Measurements from ENCODE around the gene LCE7A. TPM values are rescaled to one million over a fixed set of nuclear protein-coding genes. Genes with fewer than 3 reads are reported as not detected.
A peak's percentile ranks its signal among the peaks of the same experiment; 100 is the strongest.

Gene LCE7A
- total and polyA plus RNA-seq, 2 of the 4 experiments (the other 2 are of a cell fraction), result not detected

DNA sequence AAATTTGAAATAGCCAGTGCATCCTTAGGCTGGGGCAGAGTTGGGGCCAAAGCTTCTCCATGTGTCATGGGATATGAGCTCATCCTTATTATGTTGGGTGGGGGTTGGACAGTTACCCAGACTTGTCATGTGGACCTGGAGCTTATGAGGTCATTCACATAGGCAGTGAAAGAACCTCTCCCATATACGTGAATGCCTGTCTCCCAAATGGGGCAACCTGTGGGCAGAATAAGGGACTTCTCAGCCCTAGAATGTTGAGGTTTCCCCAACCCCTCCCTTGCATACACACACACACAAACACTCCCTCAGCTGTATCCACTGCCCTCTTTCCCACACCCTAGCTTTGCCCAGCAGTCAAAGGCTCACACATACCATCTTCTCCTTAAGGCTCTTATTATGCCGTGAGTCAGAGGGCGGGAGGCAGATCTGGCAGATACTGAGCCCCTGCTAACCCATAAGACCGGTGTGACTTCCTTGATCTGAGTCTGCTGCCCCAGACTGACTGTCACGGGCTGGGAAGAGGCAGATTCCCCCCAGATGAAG, 46.3 kb downstream of the LCE7A start:
- CTCF ChIA-PET, result no interaction called here

More for the DNA sequence above, 46.3 kb downstream of the LCE7A start:
- Histone ChIP-seq H3K79me1 (ENCODE audit: low read depth in 1 of 2, low read length in 2 of 2) (no peaks in the 10 kb centered on the region), H3K23ac (ENCODE audit: low read depth, low read length) (no peak overlapping the region), H4K5ac (ENCODE audit: low read depth, low read length) (no peak overlapping the region), H3K27me3 (ENCODE audit: control insufficient read depth, insufficient read depth, low read length) (no peaks in the 10 kb centered on the region), H2AK9ac (replicated peaks; ENCODE audit: low read depth, low read length, poor library complexity) (no peak overlapping the region), H3K4me1 (ENCODE audit: control insufficient read depth, insufficient read depth, low read length) (no peaks in the 10 kb centered on the region), H4K20me1 (ENCODE audit: insufficient read depth, low read length) (no peaks in the 10 kb centered on the region), H3K27ac (ENCODE audit: insufficient read depth, low read length) (no peak overlapping the region), H4K91ac (ENCODE audit: insufficient read depth, low read depth, low read length) (no peak overlapping the region), H2AFZ (replicated peaks; ENCODE audit: low read length, poor library complexity) (peak overlapping the region; percentile 43), H3K14ac (replicated peaks; ENCODE audit: low read depth, low read length) (no peak overlapping the region), H3K9me1 (ENCODE audit: insufficient read depth, low read length) (no peaks in the 10 kb centered on the region), H3K4me2 (ENCODE audit: low read depth, low read length) (no peak overlapping the region), H2BK120ac (ENCODE audit: low read depth, low read length) (no peak overlapping the region), H3K9ac (ENCODE audit: low read depth, low read length) (no peak overlapping the region), H3K9me3 (ENCODE audit: control insufficient read depth, insufficient read depth, low read length) (no peaks in the 10 kb centered on the region), H2BK5ac (ENCODE audit: low read depth, low read length, poor library complexity, severe bottlenecking) (no peak overlapping the region), H3K36me3 (ENCODE audit: control insufficient read depth, insufficient read depth, low read length) (no peaks in the 10 kb centered on the region), H2BK15ac (ENCODE audit: low read depth, low read length) (no peak overlapping the region), H4K8ac (ENCODE audit: low read depth in 2 of 2, low read length in 2 of 2) (no peak overlapping the region), H2BK20ac (ENCODE audit: low read depth, low read length) (no peak overlapping the region), H3K4me3 (ENCODE audit: insufficient read depth, low read depth, low read length) (no peak overlapping the region), H2AK5ac (ENCODE audit: low read depth, low read length) (no peak overlapping the region), H3K56ac (ENCODE audit: extremely low read depth, insufficient read depth, low read length) (no peak overlapping the region), H3K4ac (ENCODE audit: low read depth, low read length) (no peak overlapping the region), H3K18ac (ENCODE audit: low read depth, low read length) (no peak overlapping the region)
- in situ Hi-C loops (cut with MboI; ENCODE audit: low sequenced_read_pairs), result no loop called here
- no peak for TF ChIP-seq MAZ (IDR thresholded peaks at IDR 0.05; ENCODE audit: borderline replicate concordance, low read depth, low read length)
- no peak for TF ChIP-seq RFX5 (IDR thresholded peaks at IDR 0.05; ENCODE audit: low read depth, low read length)
- TF ChIP-seq, protein P1, sequence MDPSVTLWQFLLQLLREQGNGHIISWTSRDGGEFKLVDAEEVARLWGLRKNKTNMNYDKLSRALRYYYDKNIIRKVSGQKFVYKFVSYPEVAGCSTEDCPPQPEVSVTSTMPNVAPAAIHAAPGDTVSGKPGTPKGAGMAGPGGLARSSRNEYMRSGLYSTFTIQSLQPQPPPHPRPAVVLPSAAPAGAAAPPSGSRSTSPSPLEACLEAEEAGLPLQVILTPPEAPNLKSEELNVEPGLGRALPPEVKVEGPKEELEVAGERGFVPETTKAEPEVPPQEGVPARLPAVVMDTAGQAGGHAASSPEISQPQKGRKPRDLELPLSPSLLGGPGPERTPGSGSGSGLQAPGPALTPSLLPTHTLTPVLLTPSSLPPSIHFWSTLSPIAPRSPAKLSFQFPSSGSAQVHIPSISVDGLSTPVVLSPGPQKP (IDR thresholded peaks at IDR 0.05; ENCODE audit: borderline replicate concordance, low read depth, low read length), result no peak
- TF ChIP-seq, protein P2, sequence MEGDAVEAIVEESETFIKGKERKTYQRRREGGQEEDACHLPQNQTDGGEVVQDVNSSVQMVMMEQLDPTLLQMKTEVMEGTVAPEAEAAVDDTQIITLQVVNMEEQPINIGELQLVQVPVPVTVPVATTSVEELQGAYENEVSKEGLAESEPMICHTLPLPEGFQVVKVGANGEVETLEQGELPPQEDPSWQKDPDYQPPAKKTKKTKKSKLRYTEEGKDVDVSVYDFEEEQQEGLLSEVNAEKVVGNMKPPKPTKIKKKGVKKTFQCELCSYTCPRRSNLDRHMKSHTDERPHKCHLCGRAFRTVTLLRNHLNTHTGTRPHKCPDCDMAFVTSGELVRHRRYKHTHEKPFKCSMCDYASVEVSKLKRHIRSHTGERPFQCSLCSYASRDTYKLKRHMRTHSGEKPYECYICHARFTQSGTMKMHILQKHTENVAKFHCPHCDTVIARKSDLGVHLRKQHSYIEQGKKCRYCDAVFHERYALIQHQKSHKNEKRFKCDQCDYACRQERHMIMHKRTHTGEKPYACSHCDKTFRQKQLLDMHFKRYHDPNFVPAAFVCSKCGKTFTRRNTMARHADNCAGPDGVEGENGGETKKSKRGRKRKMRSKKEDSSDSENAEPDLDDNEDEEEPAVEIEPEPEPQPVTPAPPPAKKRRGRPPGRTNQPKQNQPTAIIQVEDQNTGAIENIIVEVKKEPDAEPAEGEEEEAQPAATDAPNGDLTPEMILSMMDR (conservative IDR thresholded peaks at IDR 0.05; ENCODE audit: low read depth, low read length), result no peak
- TF ChIP-seq MXI1 (IDR thresholded peaks at IDR 0.05; ENCODE audit: borderline replicate concordance, low read depth, low read length), result no peak
- no peak for TF ChIP-seq CEBPB (IDR thresholded peaks at IDR 0.05; ENCODE audit: low read depth, low read length)
- POLR2A ChIA-PET (ENCODE audit: unreplicated experiment), result no interaction called here
- 23% methylated on average over 4 of the region's 5 CpGs; no CpG with 5 or more reads in 1 of the 2 experiments for WGBS, 2 experiments (ENCODE audit: extremely low coverage in 2 of 2, insufficient read length in 1 of 2)
- BruUV-seq (replicated peaks), result no TSS peak
- ATAC-seq (ENCODE audit: low read depth) (no peak), DNase-seq (peak; percentile 8)
- dilution Hi-C loops (cut with HindIII; ENCODE audit: low sequenced_read_pairs, unreplicated experiment), result no loop called here
- intact Hi-C loops (cut with micrococcal nuclease), result no loop called here
